ENCODE data around the gene CYB5R2. TPM values are rescaled to one million over a fixed set of nuclear protein-coding genes. Genes with fewer than 3 reads are reported as not detected.

CYB5R2 gene
- total RNA-seq, 1 donor from 2014 or later, result 17.2 TPM

GRCh38 chr11:7639643-7640025 is 33.7 kb downstream of the CYB5R2 start:
- H3K27me3 ChIP-seq (ENCODE audit: control insufficient read depth, insufficient read depth, low read length), result no peaks in the 10 kb centered on the region
- no peak overlapping the region for H3K4me3 ChIP-seq (ENCODE audit: low read depth, low read length)
- DNase-seq (ENCODE audit: low read depth), result no peak
- H3K36me3 ChIP-seq (ENCODE audit: control insufficient read depth, insufficient read depth, low read length), result no peaks in the 10 kb centered on the region
- TF ChIP-seq CTCF (IDR thresholded peaks at IDR 0.05; ENCODE audit: insufficient read depth, low read length, poor library complexity, severe bottlenecking), result no peak

DNA sequence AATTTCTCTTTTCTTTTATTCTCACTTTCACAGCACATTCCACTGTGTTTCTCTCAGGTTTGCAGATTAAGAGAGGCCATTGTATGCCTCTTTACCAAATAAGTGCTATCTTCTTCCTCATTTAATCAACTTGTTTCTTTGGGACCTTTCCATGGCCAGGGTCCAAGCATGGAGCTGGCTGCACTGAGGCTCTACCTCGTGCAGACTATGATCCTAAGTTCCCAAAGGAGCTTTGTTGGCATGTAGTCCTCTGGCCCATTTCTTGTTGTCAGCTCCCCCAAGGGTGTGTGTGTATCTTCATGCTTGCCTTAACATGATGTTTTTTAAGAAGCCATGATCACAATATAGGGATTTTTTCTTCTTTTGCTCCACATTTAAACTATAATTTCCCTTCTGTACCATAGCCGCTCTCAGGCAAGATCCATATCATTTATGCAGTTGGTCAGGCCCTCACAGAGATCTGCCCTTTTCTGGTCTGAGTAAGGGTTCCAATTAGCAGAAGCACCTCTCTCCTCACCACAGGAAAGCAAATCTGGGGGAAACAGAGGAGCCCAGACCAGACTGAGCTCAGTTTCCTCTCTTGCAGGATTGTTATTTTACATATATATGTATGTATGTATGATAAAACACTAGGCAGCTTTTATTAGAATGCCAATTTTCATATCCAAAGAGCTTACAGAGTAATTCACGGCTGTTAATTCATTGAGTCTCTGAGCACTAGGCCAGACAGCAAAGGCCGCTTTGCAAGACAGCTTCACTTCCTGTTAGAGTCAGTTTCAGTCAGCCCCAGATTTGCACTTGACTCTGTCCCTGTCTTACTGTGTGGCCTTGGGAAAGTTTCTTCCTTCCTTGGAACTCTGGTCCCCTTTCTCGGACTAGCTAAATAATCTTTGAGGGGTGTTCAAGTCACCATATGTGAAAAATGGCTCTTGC is 34.3 kb downstream of the CYB5R2 start:
- Histone ChIP-seq H3K27me3 (ENCODE audit: control insufficient read depth, insufficient read depth, low read length) (no peaks in the 10 kb centered on the region), H3K36me3 (ENCODE audit: control insufficient read depth, insufficient read depth, low read length) (no peaks in the 10 kb centered on the region), H3K4me3 (ENCODE audit: low read depth, low read length) (no peak overlapping the region)
- TF ChIP-seq CTCF (IDR thresholded peaks at IDR 0.05; ENCODE audit: insufficient read depth, low read length, poor library complexity, severe bottlenecking), result no peak
- no peak for DNase-seq (ENCODE audit: low read depth)

- H3K4me3 ChIP-seq (ENCODE audit: low read depth, low read length), result no peak overlapping the region
- H3K36me3 ChIP-seq (ENCODE audit: control insufficient read depth, insufficient read depth, low read length), result no peaks in the 10 kb centered on the region
- no peak for DNase-seq (ENCODE audit: low read depth)
- no peak for TF ChIP-seq CTCF (IDR thresholded peaks at IDR 0.05; ENCODE audit: insufficient read depth, low read length, poor library complexity, severe bottlenecking)
- H3K27me3 ChIP-seq (ENCODE audit: control insufficient read depth, insufficient read depth, low read length), result no peaks in the 10 kb centered on the region
Observed at GRCh38 chr11:7637447-7638157, 35.7 kb downstream of the CYB5R2 start.

- TF ChIP-seq CTCF (IDR thresholded peaks at IDR 0.05; ENCODE audit: insufficient read depth, low read length, poor library complexity, severe bottlenecking), result no peak
- no peak overlapping the region for H3K4me3 ChIP-seq (ENCODE audit: low read depth, low read length)
- no peaks in the 10 kb centered on the region for H3K27me3 ChIP-seq (ENCODE audit: control insufficient read depth, insufficient read depth, low read length)
- no peak for DNase-seq (ENCODE audit: low read depth)
- H3K36me3 ChIP-seq (ENCODE audit: control insufficient read depth, insufficient read depth, low read length), result no peaks in the 10 kb centered on the region
Observed at GRCh38 chr11:7636350-7636749, 37.0 kb downstream of the CYB5R2 start.

DNA sequence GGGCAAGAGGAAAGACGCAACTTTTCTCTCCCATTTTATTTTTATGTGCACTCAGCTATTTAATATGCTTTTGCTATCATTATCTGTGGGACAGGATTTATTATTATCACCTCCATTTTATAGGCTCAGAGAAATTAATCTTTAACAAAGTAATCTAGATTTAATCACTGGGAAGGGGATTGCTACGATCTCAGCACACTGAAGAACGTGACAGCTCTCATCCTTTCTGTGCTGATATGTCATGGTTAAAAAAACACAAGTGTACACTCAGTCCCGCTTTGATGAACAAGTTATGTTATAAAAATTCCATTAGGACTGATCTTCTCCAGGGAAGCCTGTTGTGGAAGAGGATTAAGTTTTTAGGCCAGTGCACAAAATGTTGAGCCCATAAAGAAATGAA is 37.6 kb downstream of the CYB5R2 start:
- Histone ChIP-seq H3K4me3 (ENCODE audit: low read depth, low read length) (no peak overlapping the region), H3K27me3 (ENCODE audit: control insufficient read depth, insufficient read depth, low read length) (no peaks in the 10 kb centered on the region), H3K36me3 (ENCODE audit: control insufficient read depth, insufficient read depth, low read length) (no peaks in the 10 kb centered on the region)
- no peak for TF ChIP-seq CTCF (IDR thresholded peaks at IDR 0.05; ENCODE audit: insufficient read depth, low read length, poor library complexity, severe bottlenecking)
- DNase-seq (ENCODE audit: low read depth), result no peak

Measured in kidney epithelial cell (primary cell).